Measurements from ENCODE around the gene ADGRF1.

Gene ADGRF1

GRCh38 chr6:47009583-47009982, 32.5 kb downstream of the ADGRF1 start:
- no peak overlapping the region for H3K4me3 ChIP-seq (ENCODE audit: control insufficient read depth, low read depth, low read length)
- DNase-seq (ENCODE audit: low read depth): no peak
- no peak for TF ChIP-seq CTCF (conservative IDR thresholded peaks at IDR 0.05; ENCODE audit: control insufficient read depth, insufficient read depth, low read depth, low read length)

GRCh38 chr6:47008397-47008763, 33.8 kb downstream of the ADGRF1 start:
- DNase-seq (ENCODE audit: low read depth): no peak
- no peak for TF ChIP-seq CTCF (conservative IDR thresholded peaks at IDR 0.05; ENCODE audit: control insufficient read depth, insufficient read depth, low read depth, low read length)
- H3K4me3 ChIP-seq (ENCODE audit: control insufficient read depth, low read depth, low read length): no peak overlapping the region

GRCh38 chr6:47007657-47008396, 34.3 kb downstream of the ADGRF1 start:
- TF ChIP-seq CTCF (conservative IDR thresholded peaks at IDR 0.05; ENCODE audit: control insufficient read depth, insufficient read depth, low read depth, low read length): no peak
- no peak for DNase-seq (ENCODE audit: low read depth)
- H3K4me3 ChIP-seq (ENCODE audit: control insufficient read depth, low read depth, low read length): no peak overlapping the region

GRCh38 chr6:47005486-47005885, 36.6 kb downstream of the ADGRF1 start:
- no peak for DNase-seq (ENCODE audit: low read depth)

GRCh38 chr6:47004463-47004862, 37.7 kb downstream of the ADGRF1 start:
- no peak for TF ChIP-seq CTCF (conservative IDR thresholded peaks at IDR 0.05; ENCODE audit: control insufficient read depth, insufficient read depth, low read depth, low read length)
- no peak overlapping the region for H3K4me3 ChIP-seq (ENCODE audit: control insufficient read depth, low read depth, low read length)
- DNase-seq (ENCODE audit: low read depth): peak; percentile 17

More at GRCh38 chr6:47005486-47005885, 36.6 kb downstream of the ADGRF1 start:
- no peak overlapping the region for H3K4me3 ChIP-seq (ENCODE audit: control insufficient read depth, low read depth, low read length)
- no peak for TF ChIP-seq CTCF (conservative IDR thresholded peaks at IDR 0.05; ENCODE audit: control insufficient read depth, insufficient read depth, low read depth, low read length)

- H3K4me3 ChIP-seq (ENCODE audit: control insufficient read depth, low read depth, low read length): no peak overlapping the region
- DNase-seq (ENCODE audit: low read depth): no peak
- no peak for TF ChIP-seq CTCF (conservative IDR thresholded peaks at IDR 0.05; ENCODE audit: control insufficient read depth, insufficient read depth, low read depth, low read length)
These were observed 41.3 kb downstream of the ADGRF1 start for GRCh38 chr6:47000842-47001241.

All from fibroblast of mammary gland (primary cell).